ENCODE measurements around the gene HTD2.

DNA sequence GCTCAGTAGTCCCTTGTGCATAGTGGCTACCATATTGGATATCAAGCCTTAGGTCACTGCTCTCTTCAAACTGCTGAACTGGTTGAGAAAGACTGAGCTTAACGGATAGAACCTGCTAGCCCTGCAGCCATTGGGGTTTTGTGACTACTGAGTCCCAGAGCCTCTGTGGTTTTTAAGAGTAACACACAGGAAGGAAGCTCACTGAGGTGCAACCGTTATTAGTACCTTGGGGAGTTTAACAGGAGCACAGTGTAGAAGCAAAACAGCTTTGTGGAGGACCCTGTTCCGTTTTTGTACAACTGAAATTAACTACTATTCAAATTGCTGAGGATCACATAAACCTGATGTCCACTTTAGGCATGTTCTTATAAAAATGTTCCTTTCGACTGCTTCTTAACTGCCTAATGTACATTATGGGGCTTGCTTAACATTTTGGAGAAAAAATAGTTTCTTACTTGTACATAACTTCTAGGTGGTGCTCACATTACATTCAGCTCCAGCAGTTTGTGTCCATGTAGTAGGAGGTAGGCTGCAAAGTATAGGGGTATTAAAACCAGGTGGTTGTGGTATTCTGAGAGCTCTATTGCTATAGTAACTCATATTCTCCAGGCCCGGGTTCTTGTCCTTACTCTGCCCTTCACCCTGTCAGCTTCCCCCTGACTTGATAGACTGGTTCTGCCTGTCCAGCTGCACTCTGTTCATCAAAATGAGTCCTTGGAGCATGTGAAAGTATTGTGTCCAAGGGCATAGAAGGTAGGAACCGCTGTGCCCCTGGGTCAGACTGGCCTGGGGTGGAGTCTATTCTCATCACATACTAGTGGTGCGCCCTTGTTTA, 43.7 kb downstream of the HTD2 start:
- TF ChIP-seq CTCF (IDR thresholded peaks at IDR 0.05; ENCODE audit: insufficient read depth, low read depth, low read length) (no peak), EZH2 (IDR thresholded peaks at IDR 0.05; ENCODE audit: insufficient read depth, low read length) (no peak)

All from astrocyte (in vitro differentiated cells and primary cell).